Stimulated activated memory B cell treated with anti-CD40 and anti-IgM and Interleukin-4, amounts not matched to agents 10 μg/mL and 1 μg/mL and 100 μg/mL, for 72 hours (primary cell): ENCODE data around the gene SNX25.
"Not testable (repeated sequence)": the region's sequence is repeated elsewhere in the genome, so short reads cannot be mapped to it uniquely, and the experiment has no call there.

ENCODE experiments used
- ATAC-seq: fragments of 150-1000 bp; cut with Tn5 transposase; 2 replicates; pipeline ENCODE4 v1.10.0; 2021
- H3K27ac Mint-ChIP-seq: one replicate; pipeline ENCODE4 v1.8.0; 2022; ENCODE audit warnings: mild to moderate bottlenecking, mixed read lengths
- H3K27me3 Mint-ChIP-seq: one replicate; pipeline ENCODE4 v1.8.0; 2022; ENCODE audit warnings: mixed read lengths
- H3K36me3 Mint-ChIP-seq: one replicate; pipeline ENCODE4 v1.8.0; 2022; ENCODE audit warnings: mixed read lengths
- H3K4me1 Mint-ChIP-seq: one replicate; pipeline ENCODE4 v1.8.0; 2022; ENCODE audit warnings: mixed read lengths
- H3K4me3 Mint-ChIP-seq: one replicate; pipeline ENCODE4 v1.8.0; 2022; ENCODE audit warnings: mild to moderate bottlenecking, moderate library complexity, mixed read lengths
- H3K9me3 Mint-ChIP-seq: one replicate; pipeline ENCODE4 v1.8.0; 2022; ENCODE audit warnings: mixed read lengths

Gene SNX25

GRCh38 chr4:185237175-185237574, 27.8 kb downstream of the SNX25 start:
- H3K27ac Mint-ChIP-seq, result no peak overlapping the region
- H3K4me3 Mint-ChIP-seq, result no peak overlapping the region
- peaks cover 7% of the 10 kb centered on the region for H3K36me3 Mint-ChIP-seq

GRCh38 chr4:185238215-185238681, 28.9 kb downstream of the SNX25 start:
- H3K27me3 Mint-ChIP-seq, result no peaks in the 10 kb centered on the region
- H3K4me1 Mint-ChIP-seq, result peaks cover 22% of the 10 kb centered on the region
- peaks cover 3% of the 10 kb centered on the region for H3K9me3 Mint-ChIP-seq
- H3K36me3 Mint-ChIP-seq, result peaks cover 7% of the 10 kb centered on the region
- H3K4me3 Mint-ChIP-seq, result no peak overlapping the region
- H3K27ac Mint-ChIP-seq, result peak overlapping the region; percentile 19
- ATAC-seq, result no peak

More at GRCh38 chr4:185237175-185237574, 27.8 kb downstream of the SNX25 start:
- H3K9me3 Mint-ChIP-seq, result peaks cover 3% of the 10 kb centered on the region
- H3K27me3 Mint-ChIP-seq, result no peaks in the 10 kb centered on the region
- ATAC-seq, result no peak
- H3K4me1 Mint-ChIP-seq, result peaks cover 21% of the 10 kb centered on the region

GRCh38 chr4:185238750-185239149, 29.4 kb downstream of the SNX25 start:
- peaks cover 27% of the 10 kb centered on the region for H3K4me1 Mint-ChIP-seq
- H3K4me3 Mint-ChIP-seq, result no peak overlapping the region
- H3K9me3 Mint-ChIP-seq, result peaks cover 3% of the 10 kb centered on the region
- ATAC-seq, result no peak
- H3K27me3 Mint-ChIP-seq, result no peaks in the 10 kb centered on the region
- peaks cover 7% of the 10 kb centered on the region for H3K36me3 Mint-ChIP-seq
- H3K27ac Mint-ChIP-seq, result peak overlapping the region; percentile 19

GRCh38 chr4:185240486-185240885, 31.1 kb downstream of the SNX25 start:
- not testable (repeated sequence) for H3K27ac Mint-ChIP-seq, H3K36me3 Mint-ChIP-seq, ATAC-seq

GRCh38 chr4:185242749-185243533, 33.5 kb downstream of the SNX25 start:
- ATAC-seq, result no peak
- Mint-ChIP-seq H3K27me3 (no peaks in the 10 kb centered on the region), H3K4me1 (peaks cover 46% of the 10 kb centered on the region), H3K4me3 (no peak overlapping the region), H3K36me3 (peaks cover 13% of the 10 kb centered on the region), H3K9me3 (peaks cover 3% of the 10 kb centered on the region), H3K27ac (peak overlapping the region; percentile 9)

More at GRCh38 chr4:185240486-185240885, 31.1 kb downstream of the SNX25 start:
- H3K27me3 Mint-ChIP-seq, H3K4me3 Mint-ChIP-seq, H3K9me3 Mint-ChIP-seq: not testable (repeated sequence)
- H3K4me1 Mint-ChIP-seq, result peaks cover 25% of the 10 kb centered on the region

GRCh38 chr4:185243879-185244278, 34.5 kb downstream of the SNX25 start:
- Mint-ChIP-seq H3K4me1 (peaks cover 42% of the 10 kb centered on the region), H3K9me3 (no peaks in the 10 kb centered on the region), H3K27ac (peak overlapping the region; percentile 9), H3K36me3 (peaks cover 7% of the 10 kb centered on the region), H3K27me3 (no peaks in the 10 kb centered on the region), H3K4me3 (no peak overlapping the region)
- ATAC-seq, result no peak

GRCh38 chr4:185244763-185245162, 35.4 kb downstream of the SNX25 start:
- H3K4me1 Mint-ChIP-seq, result peaks cover 49% of the 10 kb centered on the region
- H3K36me3 Mint-ChIP-seq, result peaks cover 11% of the 10 kb centered on the region
- no peaks in the 10 kb centered on the region for H3K9me3 Mint-ChIP-seq
- no peak overlapping the region for H3K27ac Mint-ChIP-seq
- no peaks in the 10 kb centered on the region for H3K27me3 Mint-ChIP-seq
- no peak overlapping the region for H3K4me3 Mint-ChIP-seq
- ATAC-seq, result no peak

- H3K36me3 Mint-ChIP-seq, result peaks cover 25% of the 10 kb centered on the region
- H3K4me3 Mint-ChIP-seq, result no peak overlapping the region
- H3K27me3 Mint-ChIP-seq, result no peaks in the 10 kb centered on the region
- H3K9me3 Mint-ChIP-seq, result no peaks in the 10 kb centered on the region
- H3K27ac Mint-ChIP-seq, result peak overlapping the region; percentile 63
- ATAC-seq, result no peak
- H3K4me1 Mint-ChIP-seq, result peaks cover 56% of the 10 kb centered on the region
Measured at GRCh38 chr4:185246453-185246852, 37.1 kb downstream of the SNX25 start.

- H3K4me3 Mint-ChIP-seq, result no peak overlapping the region
- no peak for ATAC-seq
- peaks cover 28% of the 10 kb centered on the region for H3K36me3 Mint-ChIP-seq
- H3K27ac Mint-ChIP-seq, result peak overlapping the region; percentile 63
- H3K27me3 Mint-ChIP-seq, result no peaks in the 10 kb centered on the region
- H3K9me3 Mint-ChIP-seq, result no peaks in the 10 kb centered on the region
- H3K4me1 Mint-ChIP-seq, result peaks cover 62% of the 10 kb centered on the region
Measured at GRCh38 chr4:185247151-185247550, 37.8 kb downstream of the SNX25 start.

- no peaks in the 10 kb centered on the region for H3K27me3 Mint-ChIP-seq
- H3K36me3 Mint-ChIP-seq, result peaks cover 32% of the 10 kb centered on the region
- no peaks in the 10 kb centered on the region for H3K9me3 Mint-ChIP-seq
- H3K4me1 Mint-ChIP-seq, result peaks cover 52% of the 10 kb centered on the region
- no peak overlapping the region for H3K4me3 Mint-ChIP-seq
- H3K27ac Mint-ChIP-seq, result no peak overlapping the region
- no peak for ATAC-seq
Measured at GRCh38 chr4:185248393-185249039, 39.1 kb downstream of the SNX25 start.

- Mint-ChIP-seq H3K27ac (no peak overlapping the region), H3K4me1 (peaks cover 49% of the 10 kb centered on the region), H3K4me3 (no peak overlapping the region), H3K27me3 (no peaks in the 10 kb centered on the region), H3K9me3 (no peaks in the 10 kb centered on the region), H3K36me3 (peaks cover 38% of the 10 kb centered on the region)
- no peak for ATAC-seq
Measured at GRCh38 chr4:185249105-185249504, 39.7 kb downstream of the SNX25 start.

GRCh38 chr4:185254434-185254833, 45.0 kb downstream of the SNX25 start:
- Mint-ChIP-seq H3K9me3 (no peaks in the 10 kb centered on the region), H3K4me3 (no peak overlapping the region), H3K4me1 (peaks cover 49% of the 10 kb centered on the region), H3K36me3 (peaks cover 38% of the 10 kb centered on the region), H3K27me3 (no peaks in the 10 kb centered on the region), H3K27ac (peak overlapping the region; percentile 63)
- ATAC-seq, result no peak

- peaks cover 43% of the 10 kb centered on the region for H3K4me1 Mint-ChIP-seq
- peak overlapping the region; percentile 58 for H3K27ac Mint-ChIP-seq
- ATAC-seq, result peak; percentile 47
- no peaks in the 10 kb centered on the region for H3K9me3 Mint-ChIP-seq
- H3K4me3 Mint-ChIP-seq, result peak overlapping the region; percentile 23
- H3K27me3 Mint-ChIP-seq, result no peaks in the 10 kb centered on the region
- peaks cover 24% of the 10 kb centered on the region for H3K36me3 Mint-ChIP-seq
Measured at GRCh38 chr4:185255868-185256267, 46.5 kb downstream of the SNX25 start.

- Mint-ChIP-seq H3K4me3 (no peak overlapping the region), H3K27me3 (no peaks in the 10 kb centered on the region), H3K27ac (peak overlapping the region; percentile 58), H3K4me1 (peaks cover 38% of the 10 kb centered on the region), H3K36me3 (peaks cover 20% of the 10 kb centered on the region), H3K9me3 (no peaks in the 10 kb centered on the region)
- ATAC-seq, result no peak
Measured at GRCh38 chr4:185256446-185256845, 47.0 kb downstream of the SNX25 start.

- Mint-ChIP-seq H3K36me3 (peaks cover 18% of the 10 kb centered on the region), H3K4me3 (no peak overlapping the region), H3K27me3 (no peaks in the 10 kb centered on the region), H3K4me1 (peaks cover 32% of the 10 kb centered on the region), H3K27ac (peak overlapping the region; percentile 42), H3K9me3 (no peaks in the 10 kb centered on the region)
- ATAC-seq, result no peak
Measured at GRCh38 chr4:185257086-185257485, 47.7 kb downstream of the SNX25 start.

GRCh38 chr4:185257694-185258093, 48.3 kb downstream of the SNX25 start:
- Mint-ChIP-seq H3K36me3 (peaks cover 18% of the 10 kb centered on the region), H3K4me1 (peaks cover 32% of the 10 kb centered on the region), H3K27ac (no peak overlapping the region), H3K9me3 (no peaks in the 10 kb centered on the region), H3K27me3 (no peaks in the 10 kb centered on the region), H3K4me3 (no peak overlapping the region)
- no peak for ATAC-seq
